ENCODE data around the gene N4BP3. TPM values are rescaled to one million over a fixed set of nuclear protein-coding genes. Genes with fewer than 3 reads are reported as not detected.

N4BP3 gene
- polyA plus RNA-seq, 1 donor from 2014 or later = 10.1 TPM

GRCh38 chr5:178143246-178143645 is 29.9 kb downstream of the N4BP3 start:
- Mint-ChIP-seq H3K36me3 (peaks cover 2% of the 10 kb centered on the region), H3K27me3 (no peaks in the 10 kb centered on the region), H3K9me3 (no peaks in the 10 kb centered on the region), H3K27ac (no peak overlapping the region), H3K4me3 (no peak overlapping the region), H3K4me1 (peaks cover 2 to 5% (median 2%) of the 10 kb centered on the region in 3 donors)

GRCh38 chr5:178143901-178144300 is 30.6 kb downstream of the N4BP3 start:
- Mint-ChIP-seq H3K4me1 (peaks cover 2 to 5% (median 2%) of the 10 kb centered on the region in 3 donors), H3K4me3 (no peak overlapping the region), H3K27me3 (no peaks in the 10 kb centered on the region), H3K36me3 (peaks cover 2% of the 10 kb centered on the region), H3K27ac (no peak overlapping the region), H3K9me3 (no peaks in the 10 kb centered on the region)

- no peaks in the 10 kb centered on the region for H3K27me3 Mint-ChIP-seq
- no peaks in the 10 kb centered on the region for H3K9me3 Mint-ChIP-seq
- H3K4me3 Mint-ChIP-seq = peak overlapping the region in 1 of 4 donors; percentile 56
- H3K4me1 Mint-ChIP-seq = peaks cover 2 to 7% (median 5%) of the 10 kb centered on the region in 3 donors
- peak overlapping the region in 2 of 3 donors; percentile 34 to 77 for H3K27ac Mint-ChIP-seq
- H3K36me3 Mint-ChIP-seq = no peaks in the 10 kb centered on the region
Measured at GRCh38 chr5:178145965-178146820, 32.9 kb downstream of the N4BP3 start.

- Mint-ChIP-seq H3K27ac (peak overlapping the region in 1 of 3 donors; percentile 25), H3K27me3 (no peaks in the 10 kb centered on the region), H3K4me1 (peaks cover 2 to 12% (median 5%) of the 10 kb centered on the region in 3 donors), H3K9me3 (no peaks in the 10 kb centered on the region), H3K36me3 (no peaks in the 10 kb centered on the region), H3K4me3 (peak overlapping the region in 1 of 4 donors; percentile 22)
Measured at GRCh38 chr5:178147406-178147805, 34.1 kb downstream of the N4BP3 start.

- Mint-ChIP-seq H3K9me3 (no peaks in the 10 kb centered on the region), H3K4me3 (peak overlapping the region in 1 of 4 donors; percentile 14), H3K4me1 (peaks cover 5 to 17% (median 11%) of the 10 kb centered on the region in 3 donors), H3K36me3 (no peaks in the 10 kb centered on the region), H3K27me3 (no peaks in the 10 kb centered on the region), H3K27ac (no peak overlapping the region)
Measured at GRCh38 chr5:178149199-178149932, 36.0 kb downstream of the N4BP3 start.

- H3K4me3 Mint-ChIP-seq = peak overlapping the region in 3 of 4 donors; percentile 38 to 89 (median 76)
- H3K27me3 Mint-ChIP-seq = no peaks in the 10 kb centered on the region
- H3K36me3 Mint-ChIP-seq = no peaks in the 10 kb centered on the region
- peak overlapping the region in 1 of 3 donors; percentile 78 for H3K27ac Mint-ChIP-seq
- peaks cover 5 to 19% (median 6%) of the 10 kb centered on the region in 3 donors for H3K4me1 Mint-ChIP-seq
- no peaks in the 10 kb centered on the region for H3K9me3 Mint-ChIP-seq
Measured at GRCh38 chr5:178150977-178151734, 37.8 kb downstream of the N4BP3 start.

GRCh38 chr5:178152491-178153444 is 39.4 kb downstream of the N4BP3 start:
- Mint-ChIP-seq H3K4me3 (peak overlapping the region; percentile 89 to 99 (median 96)), H3K27me3 (no peaks in the 10 kb centered on the region), H3K36me3 (no peaks in the 10 kb centered on the region), H3K4me1 (peaks cover 5 to 19% (median 5%) of the 10 kb centered on the region in 3 donors), H3K9me3 (no peaks in the 10 kb centered on the region), H3K27ac (peak overlapping the region; percentile 53 to 98 (median 78))

- H3K4me1 Mint-ChIP-seq = peaks cover 5 to 19% (median 5%) of the 10 kb centered on the region in 3 donors
- peak within 1 kb of the TSS; percentile 78 to 98 (median 94) for H3K27ac Mint-ChIP-seq
- no peaks in the 10 kb centered on the region for H3K27me3 Mint-ChIP-seq
- peak within 1 kb of the TSS; percentile 89 to 99 (median 96) for H3K4me3 Mint-ChIP-seq
- H3K9me3 Mint-ChIP-seq = no peaks in the 10 kb centered on the region
- H3K36me3 Mint-ChIP-seq = no peaks in the 10 kb centered on the region
Measured at GRCh38 chr5:178153530-178154340, 40.4 kb downstream of the N4BP3 start, which contains the start of gene NHP2. Gene NHP2, minus strand, starts transcription at chr5:178153885. Its CDS starts 68 bp downstream, at chr5:178153817.

DNA sequence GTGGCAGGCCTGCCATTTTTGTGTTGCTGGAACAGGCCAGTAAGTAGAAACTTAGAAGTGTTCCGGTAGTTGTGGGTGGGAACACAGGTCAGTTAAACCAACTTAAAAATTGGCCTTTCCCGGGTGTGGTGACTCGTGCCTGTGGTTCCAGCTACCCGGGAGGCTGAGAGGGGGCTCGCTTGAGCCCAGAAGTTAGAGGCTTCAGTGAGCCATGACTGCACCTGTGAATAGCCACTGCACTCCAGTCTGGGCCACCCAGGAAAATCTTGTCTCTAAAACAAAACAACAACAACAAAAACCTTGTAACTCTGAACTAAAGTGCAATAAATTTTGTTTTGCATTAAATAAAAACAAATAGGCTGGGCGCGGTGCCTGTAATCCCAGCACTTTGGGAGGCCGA is 41.7 kb downstream of the N4BP3 start:
- Mint-ChIP-seq H3K27ac (peak overlapping the region in 1 of 3 donors; percentile 70), H3K4me1 (peaks cover 4 to 18% (median 5%) of the 10 kb centered on the region in 3 donors), H3K4me3 (peak overlapping the region in 2 of 4 donors; percentile 41 to 63)

GRCh38 chr5:178160176-178160575 is 46.8 kb downstream of the N4BP3 start:
- peak overlapping the region in 1 of 3 donors; percentile 21 for H3K27ac Mint-ChIP-seq
- no peaks in the 10 kb centered on the region for H3K27me3 Mint-ChIP-seq
- H3K4me3 Mint-ChIP-seq = no peak overlapping the region

More for the DNA sequence above, 41.7 kb downstream of the N4BP3 start:
- H3K9me3 Mint-ChIP-seq = no peaks in the 10 kb centered on the region
- no peaks in the 10 kb centered on the region for H3K27me3 Mint-ChIP-seq
- H3K36me3 Mint-ChIP-seq = no peaks in the 10 kb centered on the region

DNA sequence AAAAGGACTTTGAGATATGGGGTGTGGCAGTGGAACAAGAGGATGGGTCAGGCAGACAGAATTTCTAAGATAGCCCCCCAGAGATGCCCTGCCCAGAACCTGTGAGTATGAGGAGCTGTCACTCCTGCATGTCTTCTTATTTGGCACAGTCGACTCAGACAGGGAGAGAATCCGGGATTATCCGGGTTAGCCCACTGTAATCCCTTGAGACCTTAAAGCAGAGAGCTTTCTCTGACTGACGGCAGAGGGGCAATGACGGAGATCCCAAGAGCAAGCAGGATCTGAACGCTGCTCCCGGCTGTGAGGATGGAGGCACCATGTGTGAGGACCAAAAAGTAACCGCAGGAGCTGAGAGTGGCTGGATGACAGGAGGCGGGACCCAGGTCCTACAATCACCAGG is 49.1 kb downstream of the N4BP3 start:
- H3K27ac Mint-ChIP-seq = peak overlapping the region in 1 of 3 donors; percentile 60
- no peak overlapping the region for H3K4me3 Mint-ChIP-seq

More at GRCh38 chr5:178160176-178160575, 46.8 kb downstream of the N4BP3 start:
- Mint-ChIP-seq H3K9me3 (no peaks in the 10 kb centered on the region), H3K36me3 (no peaks in the 10 kb centered on the region), H3K4me1 (peaks cover 6 to 11% (median 7%) of the 10 kb centered on the region in 3 donors)

DNA sequence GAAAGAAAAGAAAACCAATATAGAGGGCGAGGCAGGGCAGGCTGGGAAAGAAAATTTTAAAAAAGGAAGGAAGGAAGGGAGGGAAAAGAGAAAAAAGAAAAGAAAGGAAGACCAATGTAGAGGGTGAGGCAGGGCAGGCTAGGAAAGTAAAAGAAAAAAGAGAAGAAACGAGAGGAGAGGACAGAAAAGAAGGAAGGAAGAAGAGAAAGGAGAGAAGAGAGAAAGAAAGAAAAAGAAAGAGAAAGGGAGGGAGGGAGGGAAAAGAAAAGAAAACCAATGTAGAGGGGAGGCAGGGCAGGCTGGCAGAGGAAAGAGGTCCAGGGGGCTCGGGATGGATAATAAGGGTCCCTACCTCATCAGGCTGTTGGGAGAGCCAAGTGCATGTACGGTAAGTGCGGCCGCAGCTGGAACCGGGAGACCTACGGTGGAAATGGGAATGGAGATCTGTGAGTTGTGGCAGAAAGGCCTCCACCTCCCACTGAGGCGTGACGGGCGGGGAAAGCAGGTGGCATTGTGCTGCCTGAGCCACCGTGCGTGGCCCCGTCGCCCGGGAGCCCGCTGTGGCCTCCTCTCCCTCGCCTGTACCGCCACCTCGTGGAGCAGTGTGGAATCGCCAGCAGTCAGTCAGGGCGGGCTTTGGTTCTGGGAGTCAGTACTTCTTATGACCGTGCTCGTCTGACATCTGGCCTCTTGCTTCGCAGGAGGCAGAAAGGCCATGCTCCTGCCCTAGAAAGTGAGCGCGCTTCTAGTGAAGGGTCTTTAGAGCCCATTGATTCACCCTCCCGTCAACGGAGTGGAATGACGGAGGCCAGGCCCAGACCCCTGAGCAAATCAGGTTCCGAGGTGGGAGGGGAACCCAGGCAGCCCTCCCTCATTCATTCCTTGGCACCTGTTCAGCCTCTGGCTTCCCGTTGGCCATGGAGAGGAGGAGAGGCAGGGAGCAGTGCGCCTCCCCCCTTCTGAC is 50.7 kb downstream of the N4BP3 start:
- Mint-ChIP-seq H3K9me3 (no peaks in the 10 kb centered on the region), H3K27me3 (no peaks in the 10 kb centered on the region), H3K27ac (peak overlapping the region in 1 of 3 donors; percentile 67), H3K4me3 (peak overlapping the region in 1 of 4 donors; percentile 72), H3K36me3 (no peaks in the 10 kb centered on the region), H3K4me1 (peaks cover 6 to 16% (median 9%) of the 10 kb centered on the region in 3 donors)

More for the DNA sequence above, 49.1 kb downstream of the N4BP3 start:
- H3K27me3 Mint-ChIP-seq = no peaks in the 10 kb centered on the region
- peaks cover 6 to 11% (median 7%) of the 10 kb centered on the region in 3 donors for H3K4me1 Mint-ChIP-seq
- no peaks in the 10 kb centered on the region for H3K9me3 Mint-ChIP-seq
- no peaks in the 10 kb centered on the region for H3K36me3 Mint-ChIP-seq
